Measurements from ENCODE around the gene MUC2.

Gene MUC2

DNA sequence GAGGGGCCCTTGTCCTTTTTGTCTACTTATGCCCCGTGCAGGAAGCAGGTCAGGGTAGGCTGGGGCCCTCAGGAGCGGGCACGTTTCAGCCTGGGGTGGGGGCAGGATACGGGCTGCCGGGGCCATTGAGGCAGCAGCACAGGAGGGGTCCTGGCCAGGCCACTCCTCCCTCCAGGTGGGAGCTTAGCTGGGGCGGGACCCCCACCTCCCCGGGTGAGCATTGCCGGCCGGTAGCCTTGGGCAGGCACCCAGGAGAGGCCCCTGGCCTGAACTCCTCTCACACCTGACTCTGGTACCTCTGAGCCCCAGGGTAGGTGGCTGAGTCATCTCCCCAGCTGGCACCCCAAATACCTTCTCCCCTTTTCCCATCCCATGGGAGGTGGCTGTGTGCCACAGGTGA lies 33.2 kb upstream of the MUC2 start:
- no peak overlapping the region for H3K4me3 ChIP-seq (ENCODE audit: low read length in 2 of 2)
- H3K27ac ChIP-seq (replicated peaks; ENCODE audit: low read length) = no peak overlapping the region
- peaks cover 0 to 3% of the 10 kb centered on the region in 2 donors for H3K4me1 ChIP-seq (ENCODE audit: control insufficient read depth in 2 of 2, insufficient read depth in 1 of 2, low read depth in 1 of 2, low read length in 2 of 2)
- no peak overlapping the region for H4K91ac ChIP-seq (ENCODE audit: low read depth, low read length, poor library complexity)
- DNase-seq (ENCODE audit: low spot score) = no peak
- no peak overlapping the region for H3K23ac ChIP-seq (ENCODE audit: low read depth, low read length, poor library complexity)
- H2BK120ac ChIP-seq (ENCODE audit: low read depth, low read length) = no peak overlapping the region
- H3K36me3 ChIP-seq (replicated peaks in 1 of 2; ENCODE audit: control insufficient read depth in 2 of 2, insufficient read depth in 2 of 2, low read length in 2 of 2) = no peaks in the 10 kb centered on the region
- no peak overlapping the region for H4K8ac ChIP-seq (ENCODE audit: low read depth, low read length)
- no peak overlapping the region for H2AFZ ChIP-seq (ENCODE audit: low read length)
- peak overlapping the region; percentile 38 for H3K14ac ChIP-seq (ENCODE audit: low read length)
- H3K4ac ChIP-seq (ENCODE audit: low read length) = peak overlapping the region; percentile 37
- H2AK5ac ChIP-seq (ENCODE audit: low read depth, low read length) = peak overlapping the region; percentile 70
- peaks cover 0 to 10% (median 0%) of the 10 kb centered on the region in 3 experiments for H3K27me3 ChIP-seq (ENCODE audit: control insufficient read depth in 3 of 3, insufficient read depth in 3 of 3, low read depth in 1 of 3, low read length in 3 of 3)
- peaks cover 0 to 3% of the 10 kb centered on the region in 2 donors for H3K9me3 ChIP-seq (replicated peaks in 1 of 2; ENCODE audit: control insufficient read depth in 2 of 2, insufficient read depth in 1 of 2, low read depth in 1 of 2, low read length in 2 of 2)
- no peaks in the 10 kb centered on the region for H3K79me1 ChIP-seq (ENCODE audit: low read depth, low read length)
- H2BK5ac ChIP-seq (ENCODE audit: low read length) = no peak overlapping the region
- H2BK12ac ChIP-seq (ENCODE audit: low read length) = peak overlapping the region; percentile 84
- peak overlapping the region; percentile 21 for H3K9ac ChIP-seq (ENCODE audit: low read depth, low read length, poor library complexity)
- peak overlapping the region; percentile 67 for H2BK15ac ChIP-seq (ENCODE audit: low read length)
- no CpG with 5 or more reads among the region's 9 CpGs for WGBS, 2 donors (ENCODE audit: extremely low coverage in 2 of 2, insufficient read length in 2 of 2, insufficient replicate concordance in 1 of 2)
- peak overlapping the region; percentile 48 for H3K18ac ChIP-seq (ENCODE audit: low read length)
- H3K4me2 ChIP-seq (ENCODE audit: insufficient read depth, low read length, poor library complexity, severe bottlenecking) = no peak overlapping the region

DNA sequence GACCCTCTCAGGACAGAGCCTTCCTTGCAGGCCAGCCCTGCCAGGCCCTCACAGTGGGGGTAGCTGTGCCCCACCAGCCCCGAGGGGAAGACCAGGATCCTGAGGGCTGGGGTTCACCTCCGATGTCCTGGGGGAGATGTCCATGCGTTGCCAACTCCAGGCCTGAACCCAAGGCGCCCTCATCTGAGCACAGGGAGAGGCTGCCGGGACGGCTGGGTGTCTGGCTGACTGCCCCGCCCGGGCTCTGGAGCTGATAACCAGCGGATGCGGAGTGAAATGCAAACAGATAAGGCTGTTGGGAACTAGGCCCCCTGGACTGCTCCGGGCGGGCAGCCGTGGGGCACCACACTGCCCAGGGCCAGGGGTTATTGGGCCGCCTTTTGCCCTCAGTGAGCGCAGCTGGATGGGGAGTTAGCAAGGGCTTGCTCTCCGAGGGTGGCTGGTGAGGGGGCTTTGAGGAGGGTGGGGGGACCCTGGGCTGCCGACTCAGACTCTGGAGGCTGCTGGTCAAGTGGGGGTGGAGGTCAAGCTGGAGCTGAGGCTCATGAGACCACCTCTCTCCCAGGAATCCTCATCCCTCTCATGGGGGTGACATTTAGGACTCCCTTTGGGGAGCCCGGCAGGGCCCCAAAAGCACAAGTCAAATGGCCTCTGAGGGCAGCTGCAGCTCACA lies 32.6 kb upstream of the MUC2 start:
- Histone ChIP-seq H3K79me1 (ENCODE audit: low read depth, low read length) (no peaks in the 10 kb centered on the region), H3K14ac (ENCODE audit: low read length) (peak overlapping the region; percentile 31), H2AK5ac (ENCODE audit: low read depth, low read length) (peak overlapping the region; percentile 70), H2BK15ac (ENCODE audit: low read length) (no peak overlapping the region), H3K18ac (ENCODE audit: low read length) (peak overlapping the region; percentile 48), H4K91ac (ENCODE audit: low read depth, low read length, poor library complexity) (peak overlapping the region; percentile 92), H2BK5ac (ENCODE audit: low read length) (no peak overlapping the region), H3K27me3 (ENCODE audit: control insufficient read depth in 3 of 3, insufficient read depth in 3 of 3, low read depth in 1 of 3, low read length in 3 of 3) (peaks cover 0 to 10% (median 0%) of the 10 kb centered on the region in 3 experiments), H3K23ac (ENCODE audit: low read depth, low read length, poor library complexity) (no peak overlapping the region), H4K8ac (ENCODE audit: low read depth, low read length) (no peak overlapping the region), H3K4me1 (ENCODE audit: control insufficient read depth in 2 of 2, insufficient read depth in 1 of 2, low read depth in 1 of 2, low read length in 2 of 2) (peaks cover 0 to 3% of the 10 kb centered on the region in 2 donors), H3K4ac (ENCODE audit: low read length) (no peak overlapping the region), H3K36me3 (replicated peaks in 1 of 2; ENCODE audit: control insufficient read depth in 2 of 2, insufficient read depth in 2 of 2, low read length in 2 of 2) (no peaks in the 10 kb centered on the region), H2BK12ac (ENCODE audit: low read length) (no peak overlapping the region), H3K27ac (replicated peaks; ENCODE audit: low read length) (no peak overlapping the region), H3K4me2 (ENCODE audit: insufficient read depth, low read length, poor library complexity, severe bottlenecking) (no peak overlapping the region), H3K9ac (ENCODE audit: low read depth, low read length, poor library complexity) (no peak overlapping the region), H2AFZ (ENCODE audit: low read length) (no peak overlapping the region), H3K4me3 (ENCODE audit: low read length in 2 of 2) (no peak overlapping the region), H2BK120ac (ENCODE audit: low read depth, low read length) (no peak overlapping the region), H3K9me3 (replicated peaks in 1 of 2; ENCODE audit: control insufficient read depth in 2 of 2, insufficient read depth in 1 of 2, low read depth in 1 of 2, low read length in 2 of 2) (peaks cover 0 to 3% of the 10 kb centered on the region in 2 donors)
- DNase-seq (ENCODE audit: low spot score) = no peak
- no CpG with 5 or more reads among the region's 18 CpGs for WGBS, 2 donors (ENCODE audit: extremely low coverage in 2 of 2, insufficient read length in 2 of 2, insufficient replicate concordance in 1 of 2)

DNA sequence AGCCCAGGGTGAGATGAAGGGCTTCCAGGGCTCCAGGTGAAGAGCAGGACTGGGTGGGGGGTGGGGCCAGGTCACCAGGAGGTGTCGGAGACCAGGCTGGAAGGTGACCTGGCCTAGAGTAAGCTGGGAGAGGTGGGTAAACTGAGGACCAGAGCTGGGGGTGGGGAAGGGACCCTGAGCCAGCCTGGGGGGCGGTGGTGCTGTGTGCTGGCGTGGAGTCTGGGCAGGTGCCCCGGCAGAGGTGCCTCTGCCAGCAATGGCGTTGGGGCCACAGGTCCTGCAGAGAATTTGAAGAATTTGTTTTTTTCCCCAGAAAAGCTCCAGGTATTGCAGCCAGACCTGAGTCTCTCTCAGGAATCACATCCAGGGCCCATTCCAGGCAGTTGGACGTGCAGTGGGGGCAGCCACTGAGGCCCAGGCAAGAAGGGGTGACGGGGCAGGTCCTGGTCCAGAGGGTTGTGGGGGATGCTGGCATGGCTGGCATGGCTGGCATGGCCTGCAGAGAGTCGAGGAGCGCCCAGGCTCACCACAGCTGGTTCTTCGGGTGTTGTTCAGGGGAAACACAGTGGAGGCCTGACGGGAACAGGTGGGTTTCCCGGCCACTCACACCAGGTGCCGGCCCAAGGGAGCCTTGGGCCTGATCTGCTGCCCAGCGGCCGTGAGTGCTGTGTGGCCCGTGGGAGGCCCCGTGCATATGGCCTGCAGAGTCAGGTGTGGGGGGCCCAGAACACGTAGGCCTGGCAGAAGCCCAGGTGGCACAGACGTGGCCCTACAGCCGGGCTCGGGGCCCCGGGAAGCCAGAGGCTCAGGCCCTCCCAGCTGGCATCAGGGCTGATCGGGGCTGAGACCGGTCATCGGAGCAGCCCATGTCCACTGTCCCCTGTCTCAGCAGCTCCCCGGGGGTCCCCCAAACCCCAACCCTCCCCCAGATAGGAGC lies 31.8 kb upstream of the MUC2 start:
- Histone ChIP-seq H3K4me2 (ENCODE audit: insufficient read depth, low read length, poor library complexity, severe bottlenecking) (no peak overlapping the region), H3K79me1 (ENCODE audit: low read depth, low read length) (no peaks in the 10 kb centered on the region), H3K9ac (ENCODE audit: low read depth, low read length, poor library complexity) (no peak overlapping the region), H2BK15ac (ENCODE audit: low read length) (peak overlapping the region; percentile 83), H2BK5ac (ENCODE audit: low read length) (no peak overlapping the region), H2BK12ac (ENCODE audit: low read length) (peak overlapping the region; percentile 58), H3K9me3 (replicated peaks in 1 of 2; ENCODE audit: control insufficient read depth in 2 of 2, insufficient read depth in 1 of 2, low read depth in 1 of 2, low read length in 2 of 2) (peaks cover 0 to 3% of the 10 kb centered on the region in 2 donors), H3K27ac (replicated peaks; ENCODE audit: low read length) (no peak overlapping the region), H4K8ac (ENCODE audit: low read depth, low read length) (no peak overlapping the region), H3K27me3 (ENCODE audit: control insufficient read depth in 3 of 3, insufficient read depth in 3 of 3, low read depth in 1 of 3, low read length in 3 of 3) (peaks cover 0 to 14% (median 0%) of the 10 kb centered on the region in 3 experiments), H3K4ac (ENCODE audit: low read length) (peak overlapping the region; percentile 6), H3K18ac (ENCODE audit: low read length) (peak overlapping the region; percentile 80), H3K14ac (ENCODE audit: low read length) (peak overlapping the region; percentile 47), H3K36me3 (replicated peaks in 1 of 2; ENCODE audit: control insufficient read depth in 2 of 2, insufficient read depth in 2 of 2, low read length in 2 of 2) (no peaks in the 10 kb centered on the region), H2AK5ac (ENCODE audit: low read depth, low read length) (peak overlapping the region; percentile 52), H2BK120ac (ENCODE audit: low read depth, low read length) (no peak overlapping the region), H2AFZ (ENCODE audit: low read length) (no peak overlapping the region), H3K23ac (ENCODE audit: low read depth, low read length, poor library complexity) (no peak overlapping the region), H3K4me1 (ENCODE audit: control insufficient read depth in 2 of 2, insufficient read depth in 1 of 2, low read depth in 1 of 2, low read length in 2 of 2) (peaks cover 0 to 9% of the 10 kb centered on the region in 2 donors), H3K4me3 (ENCODE audit: low read length in 2 of 2) (no peak overlapping the region), H4K91ac (ENCODE audit: low read depth, low read length, poor library complexity) (peak overlapping the region; percentile 92)
- DNase-seq (ENCODE audit: low spot score) = no peak
- WGBS, 2 donors (ENCODE audit: extremely low coverage in 2 of 2, insufficient read length in 2 of 2, insufficient replicate concordance in 1 of 2) = no CpG with 5 or more reads among the region's 26 CpGs

Measured in neuronal stem cell (in vitro differentiated cells).